ENCODE results near the gene ADD3. TPM values are rescaled to one million over a fixed set of nuclear protein-coding genes. Genes with fewer than 3 reads are reported as not detected.
A peak's percentile ranks its signal among the peaks of the same experiment; 100 is the strongest.

Gene ADD3
- total and polyA plus RNA-seq, 2 of the 13 experiments (the other 11 are each of a cell fraction or from before 2014, with no cell fraction given), result 44.7 to 57.5 TPM

DNA sequence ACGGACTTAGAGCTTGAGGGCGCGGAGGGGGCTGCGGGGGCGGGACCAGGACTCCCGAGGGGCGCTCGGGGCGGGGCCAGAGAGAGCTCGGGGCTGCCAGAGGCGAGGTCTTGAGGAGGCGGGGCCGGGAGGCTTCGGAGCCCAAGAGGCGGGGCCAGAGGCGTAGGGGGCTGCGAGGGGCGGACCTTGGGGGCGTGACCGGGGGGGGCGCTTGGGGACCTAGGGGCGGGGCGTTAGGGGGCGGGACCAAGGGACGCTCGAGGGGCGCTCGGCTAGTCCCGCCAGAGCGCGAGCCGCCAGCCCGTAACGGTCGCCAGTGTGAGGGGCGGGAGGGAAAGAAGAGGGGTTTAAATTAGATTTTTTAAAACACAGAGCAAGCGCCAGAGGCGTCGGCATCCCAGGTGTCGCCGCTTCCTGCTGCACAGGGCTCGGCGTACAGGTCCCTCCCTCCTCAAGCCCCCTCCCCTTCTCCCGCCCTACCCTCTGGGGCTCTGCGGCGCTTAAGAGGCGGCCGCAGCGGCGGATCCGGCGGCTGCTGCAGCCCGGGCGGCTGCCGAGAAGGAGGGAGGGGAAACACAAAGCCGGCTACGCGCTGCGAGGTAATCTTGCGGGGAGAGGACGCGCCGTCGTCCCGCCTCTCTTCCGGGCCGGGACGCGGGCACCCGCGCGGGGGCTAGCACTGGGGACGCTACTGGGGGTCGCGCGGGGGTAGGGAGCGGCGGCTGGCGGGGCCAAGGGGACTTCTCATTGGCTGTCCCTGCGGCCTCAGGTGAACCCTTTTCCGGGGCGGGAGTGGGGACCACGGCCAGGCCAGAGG is at the start of gene ADD3 (continued):
- no peak for TF ChIP-seq ZNF614 (CRISPR knock-in tag; IDR thresholded peaks at IDR 0.05; ENCODE audit: borderline replicate concordance)
- no peak for TF ChIP-seq PRPF4 (IDR thresholded peaks at IDR 0.05; ENCODE audit: low read depth, low read length, poor library complexity, severe bottlenecking)
- TF ChIP-seq ATRX (CRISPR knock-in tag; IDR thresholded peaks at IDR 0.05; ENCODE audit: borderline replicate concordance), result no peak
- peak; percentile 21; the same call in 1 of the 2 replicates for TF ChIP-seq ERF (CRISPR knock-in tag; IDR thresholded peaks at IDR 0.05)
- TF ChIP-seq U2AF1 (optimal IDR thresholded peaks at IDR 0.05; ENCODE audit: low read depth, low read length), result no peak
- TF ChIP-seq ZNF570 (CRISPR knock-in tag; IDR thresholded peaks at IDR 0.05; ENCODE audit: borderline replicate concordance), result no peak
- no peak for TF ChIP-seq ZNF468 (CRISPR knock-in tag; IDR thresholded peaks at IDR 0.05)
- TF ChIP-seq, protein P1, sequence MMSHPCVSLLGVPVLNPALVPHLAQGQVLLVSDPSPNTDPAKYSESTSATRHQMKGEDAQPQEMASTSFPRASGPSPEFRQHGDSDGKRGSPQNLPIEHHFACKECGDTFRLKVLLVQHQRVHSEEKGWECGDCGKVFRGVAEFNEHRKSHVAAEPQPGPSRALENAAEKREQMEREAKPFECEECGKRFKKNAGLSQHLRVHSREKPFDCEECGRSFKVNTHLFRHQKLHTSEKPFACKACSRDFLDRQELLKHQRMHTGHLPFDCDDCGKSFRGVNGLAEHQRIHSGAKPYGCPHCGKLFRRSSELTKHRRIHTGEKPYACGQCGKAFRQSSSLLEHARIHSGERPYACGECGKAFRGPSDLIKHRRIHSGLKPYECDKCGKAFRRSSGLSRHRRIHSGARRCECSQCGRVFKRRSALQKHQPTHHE (CRISPR knock-in tag; IDR thresholded peaks at IDR 0.05; ENCODE audit: borderline replicate concordance), result no peak
- TF ChIP-seq KAT8 (CRISPR knock-in tag; IDR thresholded peaks at IDR 0.05), result peak; percentile 25; the same call in 1 of the 2 replicates
- TF ChIP-seq ZBTB1 (CRISPR knock-in tag; IDR thresholded peaks at IDR 0.05; ENCODE audit: borderline replicate concordance), result no peak
- TF ChIP-seq HOXA7 (CRISPR knock-in tag; IDR thresholded peaks at IDR 0.05), result no peak
- TF ChIP-seq ZNF776 (CRISPR knock-in tag; IDR thresholded peaks at IDR 0.05), result 0 out of 2 replicates have a peak, but pooled peaks have one; percentile 23
- TF ChIP-seq, protein P2, sequence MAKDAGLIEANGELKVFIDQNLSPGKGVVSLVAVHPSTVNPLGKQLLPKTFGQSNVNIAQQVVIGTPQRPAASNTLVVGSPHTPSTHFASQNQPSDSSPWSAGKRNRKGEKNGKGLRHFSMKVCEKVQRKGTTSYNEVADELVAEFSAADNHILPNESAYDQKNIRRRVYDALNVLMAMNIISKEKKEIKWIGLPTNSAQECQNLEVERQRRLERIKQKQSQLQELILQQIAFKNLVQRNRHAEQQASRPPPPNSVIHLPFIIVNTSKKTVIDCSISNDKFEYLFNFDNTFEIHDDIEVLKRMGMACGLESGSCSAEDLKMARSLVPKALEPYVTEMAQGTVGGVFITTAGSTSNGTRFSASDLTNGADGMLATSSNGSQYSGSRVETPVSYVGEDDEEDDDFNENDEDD (CRISPR knock-in tag; IDR thresholded peaks at IDR 0.05; ENCODE audit: borderline replicate concordance), result peak; percentile 29; the same call in 1 of the 2 replicates
- peak; percentile 19; the same call in 1 of the 2 replicates for TF ChIP-seq ZMYM3 (CRISPR knock-in tag; IDR thresholded peaks at IDR 0.05)
- TF ChIP-seq CHD4 (IDR thresholded peaks at IDR 0.05; ENCODE audit: borderline replicate concordance, low read length), result no peak
- TF ChIP-seq, protein P3, sequence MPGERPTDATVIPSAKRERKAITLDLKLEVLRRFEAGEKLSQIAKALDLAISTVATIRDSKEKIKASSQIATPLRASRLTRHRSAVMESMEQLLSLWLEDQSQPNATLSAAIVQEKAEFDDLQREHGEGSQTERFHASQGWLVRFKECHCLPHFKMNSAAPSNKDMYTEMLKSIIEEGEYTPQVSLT (CRISPR knock-in tag; IDR thresholded peaks at IDR 0.05; ENCODE audit: borderline replicate concordance, low read depth), result no peak
- TF ChIP-seq ZNF75D (CRISPR knock-in tag; IDR thresholded peaks at IDR 0.05; ENCODE audit: borderline replicate concordance), result no peak
- no peak for TF ChIP-seq SOX6 (IDR thresholded peaks at IDR 0.05)
- peak; percentile 45; the same call in 1 of the 2 replicates for TF ChIP-seq SOX6 (CRISPR knock-in tag; IDR thresholded peaks at IDR 0.05)
- TF ChIP-seq, protein P4, sequence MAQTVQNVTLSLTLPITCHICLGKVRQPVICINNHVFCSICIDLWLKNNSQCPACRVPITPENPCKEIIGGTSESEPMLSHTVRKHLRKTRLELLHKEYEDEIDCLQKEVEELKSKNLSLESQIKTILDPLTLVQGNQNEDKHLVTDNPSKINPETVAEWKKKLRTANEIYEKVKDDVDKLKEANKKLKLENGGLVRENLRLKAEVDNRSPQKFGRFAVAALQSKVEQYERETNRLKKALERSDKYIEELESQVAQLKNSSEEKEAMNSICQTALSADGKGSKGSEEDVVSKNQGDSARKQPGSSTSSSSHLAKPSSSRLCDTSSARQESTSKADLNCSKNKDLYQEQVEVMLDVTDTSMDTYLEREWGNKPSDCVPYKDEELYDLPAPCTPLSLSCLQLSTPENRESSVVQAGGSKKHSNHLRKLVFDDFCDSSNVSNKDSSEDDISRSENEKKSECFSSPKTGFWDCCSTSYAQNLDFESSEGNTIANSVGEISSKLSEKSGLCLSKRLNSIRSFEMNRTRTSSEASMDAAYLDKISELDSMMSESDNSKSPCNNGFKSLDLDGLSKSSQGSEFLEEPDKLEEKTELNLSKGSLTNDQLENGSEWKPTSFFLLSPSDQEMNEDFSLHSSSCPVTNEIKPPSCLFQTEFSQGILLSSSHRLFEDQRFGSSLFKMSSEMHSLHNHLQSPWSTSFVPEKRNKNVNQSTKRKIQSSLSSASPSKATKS (CRISPR knock-in tag; IDR thresholded peaks at IDR 0.05), result no peak; the same call in 1 of the 2 replicates
- TF ChIP-seq ZNF335 (CRISPR knock-in tag; IDR thresholded peaks at IDR 0.05), result no peak
- TF ChIP-seq POLR2AphosphoS5 (IDR thresholded peaks at IDR 0.05; ENCODE audit: low read depth, low read length), result peak; percentile 63
- TF ChIP-seq ZNF772 (CRISPR knock-in tag; IDR thresholded peaks at IDR 0.05), result 0 out of 2 replicates have a peak, but pooled peaks have one; percentile 7
- peak; percentile 13; the same call in 1 of the 2 replicates for TF ChIP-seq NCOR1 (IDR thresholded peaks at IDR 0.05; ENCODE audit: borderline replicate concordance, low read length)
- no peak for TF ChIP-seq ZNF749 (CRISPR knock-in tag; IDR thresholded peaks at IDR 0.05; ENCODE audit: borderline replicate concordance)
- no peak for TF ChIP-seq MAFG (CRISPR knock-in tag; IDR thresholded peaks at IDR 0.05)

Data from HepG2 (cell line).